Vagina (tissue), 2 donors: ENCODE data around the gene AQP5. TPM values are rescaled to one million over a fixed set of nuclear protein-coding genes. Genes with fewer than 3 reads are reported as not detected.
A peak's percentile ranks its signal among the peaks of the same experiment; 100 is the strongest.

Experiments
- DNase-seq, 2 donors: peaks; one replicate each; pipeline ENCODE4 v3.0.0-alpha.2; 2017; ENCODE audit errors: extremely low spot score in 2 of 2
- H3K27ac ChIP-seq: fragments of 200-600 bp; sonication (generic); one replicate; pipeline ENCODE4 v1.5.1; 2019
- H3K27me3 ChIP-seq: fragments of 200-600 bp; sonication (generic); one replicate; pipeline ENCODE4 v1.5.1; 2019
- H3K36me3 ChIP-seq, 2 donors: fragments of 200-600 bp; sonication (generic); one replicate each; pipeline ENCODE4 v1.5.1; 2017 to 2019
- H3K4me1 ChIP-seq: fragments of 200-600 bp; sonication (generic); one replicate; pipeline ENCODE4 v1.5.1; 2019
- H3K4me3 ChIP-seq, 2 donors: fragments of 200-600 bp; sonication (generic); 1 replicate in 1 of 2; 2 replicates in 1 of 2; pipeline ENCODE4 v1.5.1; 2016 to 2019
- H3K9me3 ChIP-seq: fragments of 200-600 bp; sonication (generic); one replicate; pipeline ENCODE4 v1.5.1; 2019
- POLR2A ChIP-seq, 2 donors: fragments of 450-650 bp; IDR thresholded peaks; one replicate each; pipeline ENCODE4 v1.6.1; 2017; ENCODE audit warnings: antibody characterized with exemption in 2 of 2, mild to moderate bottlenecking in 2 of 2, moderate library complexity in 2 of 2
- POLR2AphosphoS5 ChIP-seq, 2 donors: sonication (generic); formaldehyde crosslinking; IDR thresholded peaks; one replicate each; pipeline ENCODE4 v1.9.0; 2017; ENCODE audit warnings: antibody characterized with exemption in 2 of 2, mild to moderate bottlenecking in 2 of 2, low read depth in 1 of 2; ENCODE audit not compliant: insufficient read depth in 1 of 2
- intact Hi-C: fragments of 100-400 bp; cut with DNase I; formaldehyde crosslinking; loops from one replicate; pipeline ENCODE4 v1.15.1; 2023
- total RNA-seq: library from RNA; depleted of rRNA; stranded (reverse); fragments of >200 nt; gene quantifications from one replicate; pipeline ENCODE4 v1.2.3, GENCODE V29; 2016
- TF ChIP-seq, protein P1 (sequence below), 3 experiments: fragments of 450-650 bp in 2 of 3; fragments of 200-600 bp in 1 of 3; sonication (generic) in 1 of 3; IDR thresholded peaks; one replicate each; pipeline ENCODE4 v1.5.1; 2017 to 2019; ENCODE audit warnings: antibody characterized with exemption in 3 of 3, mild to moderate bottlenecking in 2 of 3, moderate library complexity in 2 of 3

AQP5 gene
- total RNA-seq, 1 donor from 2014 or later = not detected

GRCh38 chr12:49929581-49929980 is 32.1 kb upstream of the AQP5 start:
- TF ChIP-seq, protein P1, sequence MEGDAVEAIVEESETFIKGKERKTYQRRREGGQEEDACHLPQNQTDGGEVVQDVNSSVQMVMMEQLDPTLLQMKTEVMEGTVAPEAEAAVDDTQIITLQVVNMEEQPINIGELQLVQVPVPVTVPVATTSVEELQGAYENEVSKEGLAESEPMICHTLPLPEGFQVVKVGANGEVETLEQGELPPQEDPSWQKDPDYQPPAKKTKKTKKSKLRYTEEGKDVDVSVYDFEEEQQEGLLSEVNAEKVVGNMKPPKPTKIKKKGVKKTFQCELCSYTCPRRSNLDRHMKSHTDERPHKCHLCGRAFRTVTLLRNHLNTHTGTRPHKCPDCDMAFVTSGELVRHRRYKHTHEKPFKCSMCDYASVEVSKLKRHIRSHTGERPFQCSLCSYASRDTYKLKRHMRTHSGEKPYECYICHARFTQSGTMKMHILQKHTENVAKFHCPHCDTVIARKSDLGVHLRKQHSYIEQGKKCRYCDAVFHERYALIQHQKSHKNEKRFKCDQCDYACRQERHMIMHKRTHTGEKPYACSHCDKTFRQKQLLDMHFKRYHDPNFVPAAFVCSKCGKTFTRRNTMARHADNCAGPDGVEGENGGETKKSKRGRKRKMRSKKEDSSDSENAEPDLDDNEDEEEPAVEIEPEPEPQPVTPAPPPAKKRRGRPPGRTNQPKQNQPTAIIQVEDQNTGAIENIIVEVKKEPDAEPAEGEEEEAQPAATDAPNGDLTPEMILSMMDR (IDR thresholded peaks at IDR 0.05) = no peak
- no peak for TF ChIP-seq POLR2A (IDR thresholded peaks at IDR 0.05)
- TF ChIP-seq POLR2AphosphoS5 (IDR thresholded peaks at IDR 0.05; ENCODE audit: insufficient read depth in 1 of 2, low read depth in 1 of 2) = no peak
- no peak overlapping the region for H3K27ac ChIP-seq
- no peak for DNase-seq
- H3K27me3 ChIP-seq = no peaks in the 10 kb centered on the region
- H3K4me1 ChIP-seq = no peaks in the 10 kb centered on the region
- intact Hi-C loops = no loop called here
- H3K36me3 ChIP-seq = no peaks in the 10 kb centered on the region
- no peak overlapping the region for H3K4me3 ChIP-seq
- H3K9me3 ChIP-seq = no peaks in the 10 kb centered on the region

GRCh38 chr12:49930515-49931288 is 31.0 kb upstream of the AQP5 start:
- H3K36me3 ChIP-seq = no peaks in the 10 kb centered on the region
- DNase-seq = no peak
- intact Hi-C loops = no loop called here
- no peak overlapping the region for H3K4me3 ChIP-seq
- H3K27me3 ChIP-seq = no peaks in the 10 kb centered on the region
- TF ChIP-seq, protein P1 (IDR thresholded peaks at IDR 0.05) = no peak
- TF ChIP-seq POLR2A (IDR thresholded peaks at IDR 0.05) (no peak), POLR2AphosphoS5 (IDR thresholded peaks at IDR 0.05; ENCODE audit: insufficient read depth in 1 of 2, low read depth in 1 of 2) (peak in 1 of 2 donors; percentile 46)
- no peaks in the 10 kb centered on the region for H3K9me3 ChIP-seq
- no peaks in the 10 kb centered on the region for H3K4me1 ChIP-seq
- H3K27ac ChIP-seq = no peak overlapping the region

- Histone ChIP-seq H3K27ac (no peak overlapping the region), H3K9me3 (no peaks in the 10 kb centered on the region), H3K4me3 (no peak overlapping the region), H3K27me3 (no peaks in the 10 kb centered on the region), H3K4me1 (no peaks in the 10 kb centered on the region), H3K36me3 (no peaks in the 10 kb centered on the region)
- no peak for DNase-seq
- TF ChIP-seq, protein P1 (IDR thresholded peaks at IDR 0.05) = no peak
- TF ChIP-seq POLR2AphosphoS5 (IDR thresholded peaks at IDR 0.05; ENCODE audit: insufficient read depth in 1 of 2, low read depth in 1 of 2) = no peak
- TF ChIP-seq POLR2A (IDR thresholded peaks at IDR 0.05) = no peak
- intact Hi-C loops = no loop called here
Observed at GRCh38 chr12:49932023-49932422, 29.6 kb upstream of the AQP5 start.

- intact Hi-C loops = no loop called here
- H3K4me3 ChIP-seq = no peak overlapping the region
- H3K27ac ChIP-seq = no peak overlapping the region
- H3K4me1 ChIP-seq = no peaks in the 10 kb centered on the region
- H3K9me3 ChIP-seq = no peaks in the 10 kb centered on the region
- TF ChIP-seq, protein P1 (IDR thresholded peaks at IDR 0.05) = no peak
- TF ChIP-seq POLR2A (IDR thresholded peaks at IDR 0.05) (no peak), POLR2AphosphoS5 (IDR thresholded peaks at IDR 0.05; ENCODE audit: insufficient read depth in 1 of 2, low read depth in 1 of 2) (no peak)
- H3K27me3 ChIP-seq = no peaks in the 10 kb centered on the region
- H3K36me3 ChIP-seq = no peaks in the 10 kb centered on the region
- DNase-seq = no peak
Observed at GRCh38 chr12:49932533-49933130, 29.0 kb upstream of the AQP5 start.

DNA sequence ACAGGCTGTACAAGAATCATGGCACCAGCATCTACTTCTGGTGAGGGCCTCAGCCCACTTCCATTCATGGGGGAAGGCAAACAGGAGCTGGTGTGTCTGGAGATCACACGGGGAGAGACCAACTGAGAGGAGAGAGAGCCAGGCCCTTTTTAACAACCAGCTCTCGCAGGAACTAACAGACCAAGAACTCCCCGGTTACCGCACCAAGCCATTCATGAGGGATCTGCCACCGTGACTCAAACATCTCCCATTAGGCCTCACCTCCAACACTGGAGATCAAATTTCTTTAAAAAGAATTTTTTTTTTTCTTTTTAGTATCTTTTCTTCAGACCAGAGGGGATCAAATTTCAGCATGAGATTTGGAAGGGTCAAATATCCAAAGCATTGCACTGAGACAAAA is 27.9 kb upstream of the AQP5 start:
- Histone ChIP-seq H3K36me3 (no peaks in the 10 kb centered on the region), H3K4me1 (no peaks in the 10 kb centered on the region), H3K27me3 (no peaks in the 10 kb centered on the region), H3K27ac (no peak overlapping the region), H3K9me3 (no peaks in the 10 kb centered on the region), H3K4me3 (no peak overlapping the region)
- intact Hi-C loops = no loop called here
- TF ChIP-seq POLR2AphosphoS5 (IDR thresholded peaks at IDR 0.05; ENCODE audit: insufficient read depth in 1 of 2, low read depth in 1 of 2) = no peak
- TF ChIP-seq POLR2A (IDR thresholded peaks at IDR 0.05) = no peak
- TF ChIP-seq, protein P1 (IDR thresholded peaks at IDR 0.05) = no peak
- no peak for DNase-seq
